ENCODE data around the gene TOR2A.
"Not testable (repeated sequence)": the region's sequence is repeated elsewhere in the genome, so short reads cannot be mapped to it uniquely, and the experiment has no call there.

TOR2A gene

DNA sequence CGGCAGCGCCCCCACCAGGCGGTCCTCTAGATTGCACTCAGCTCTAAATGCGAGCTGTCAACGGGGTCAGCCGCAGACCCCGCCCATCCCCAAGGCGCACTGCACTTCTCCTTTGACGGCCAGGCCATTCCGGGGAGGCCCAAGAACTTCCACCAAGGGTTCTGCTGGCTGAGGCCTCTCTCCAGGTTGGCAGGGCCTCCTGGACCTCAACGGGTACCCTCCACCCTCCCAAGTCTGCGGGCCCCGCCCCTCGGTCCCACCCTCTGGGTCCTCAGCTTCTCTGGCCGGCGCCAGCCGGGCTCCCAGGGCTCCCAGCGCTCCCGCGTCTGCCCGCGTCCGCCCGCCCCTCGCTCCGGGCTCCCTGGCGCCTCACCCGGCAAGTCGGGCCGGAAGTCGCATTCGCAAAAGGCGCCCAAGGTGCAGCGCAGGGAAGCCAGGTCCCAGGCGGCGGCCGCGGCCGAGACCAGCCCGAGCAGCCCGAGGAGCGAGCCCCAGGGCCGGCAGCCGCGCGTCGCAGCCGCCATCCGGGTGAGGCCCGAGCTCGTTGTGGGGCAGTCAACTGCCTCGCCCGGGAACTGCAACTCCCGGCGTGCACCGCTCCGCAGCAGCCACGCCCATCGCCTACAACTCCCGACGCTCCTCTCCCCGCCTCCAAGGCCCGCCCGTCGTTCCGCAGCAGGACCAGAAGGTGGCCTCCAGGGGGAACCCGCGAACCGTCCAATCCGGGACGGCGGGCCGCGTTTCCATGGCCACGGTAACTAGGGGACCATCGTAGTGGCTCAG is at the start of gene TOR2A:
TSS of gene TOR2A (minus strand) at position 548 of the 783 bp plus-strand sequence. CDS start at position 524, 24 bp downstream.
- in situ Hi-C loops (cut with MboI; ENCODE audit: low sequenced_read_pairs) = loop anchor here (10.0 to 25.0 kb wide), 2 partner anchors 140 to 223 kb away; partner anchors contain the start of gene AK1

DNA sequence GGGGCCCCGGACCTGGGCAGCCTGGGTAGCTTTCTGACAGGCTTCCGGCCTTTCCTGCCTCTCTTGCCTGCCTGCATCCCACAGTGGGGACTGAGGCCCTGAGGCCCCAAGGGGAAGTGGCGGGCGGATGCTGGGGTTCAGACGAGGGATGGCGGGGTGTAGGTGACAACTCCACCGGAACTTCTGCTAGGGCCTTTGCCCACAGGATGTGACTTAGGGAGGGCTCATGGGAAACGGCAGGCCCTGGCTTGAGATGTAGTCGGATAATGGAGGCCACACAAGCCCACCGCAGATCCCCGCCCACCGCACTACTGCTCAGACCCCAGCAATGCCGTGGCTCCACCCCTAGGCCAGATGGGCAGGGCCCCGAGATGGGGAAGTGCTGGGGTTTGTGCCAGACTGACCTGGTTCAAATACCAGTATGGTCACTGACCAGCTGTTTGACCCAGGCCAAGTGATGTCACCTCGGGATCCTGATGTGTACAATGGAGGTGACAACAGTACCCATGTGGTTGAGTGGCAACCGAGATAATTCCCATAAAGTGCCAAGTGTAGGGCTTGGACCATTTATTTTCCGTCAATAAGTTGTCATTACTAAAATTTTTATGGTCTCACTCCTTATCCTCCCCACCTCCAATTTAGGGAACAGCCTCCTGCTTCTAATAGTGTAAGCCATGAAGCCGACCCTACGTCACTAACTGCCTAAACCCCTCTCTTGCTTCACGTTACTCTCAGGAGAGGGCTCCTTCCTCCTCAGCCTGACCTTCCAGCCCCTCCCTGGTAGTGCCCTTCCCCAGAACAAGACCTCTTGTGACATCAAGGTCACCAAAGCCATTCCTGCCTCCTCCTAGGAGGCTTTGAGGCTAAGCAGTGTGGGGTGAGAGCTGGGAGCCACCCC is 48.3 kb upstream of the TOR2A start:
- in situ Hi-C loops (cut with MboI; ENCODE audit: low sequenced_read_pairs) = no loop called here

DNA sequence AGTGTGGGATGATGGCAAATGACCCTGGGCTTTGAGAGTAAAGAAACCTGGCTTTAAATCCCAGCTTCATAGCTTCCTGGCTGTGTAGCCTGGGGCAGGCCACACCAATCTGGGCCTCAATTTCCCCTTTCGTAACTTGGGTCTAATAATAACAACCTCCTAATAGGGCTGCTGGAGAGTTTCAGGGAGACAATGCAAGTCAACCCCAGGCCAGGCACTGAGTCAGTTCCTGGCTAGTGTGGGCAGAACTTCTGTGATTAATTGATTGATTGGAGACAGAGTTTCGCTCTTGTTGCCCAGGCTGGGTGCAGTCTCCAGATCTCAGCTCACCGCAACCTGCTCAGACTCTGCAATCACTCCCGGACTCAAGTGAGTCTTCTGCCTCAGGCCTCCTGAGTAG is 46.7 kb upstream of the TOR2A start:
- in situ Hi-C loops (cut with MboI; ENCODE audit: low sequenced_read_pairs) = no loop called here

DNA sequence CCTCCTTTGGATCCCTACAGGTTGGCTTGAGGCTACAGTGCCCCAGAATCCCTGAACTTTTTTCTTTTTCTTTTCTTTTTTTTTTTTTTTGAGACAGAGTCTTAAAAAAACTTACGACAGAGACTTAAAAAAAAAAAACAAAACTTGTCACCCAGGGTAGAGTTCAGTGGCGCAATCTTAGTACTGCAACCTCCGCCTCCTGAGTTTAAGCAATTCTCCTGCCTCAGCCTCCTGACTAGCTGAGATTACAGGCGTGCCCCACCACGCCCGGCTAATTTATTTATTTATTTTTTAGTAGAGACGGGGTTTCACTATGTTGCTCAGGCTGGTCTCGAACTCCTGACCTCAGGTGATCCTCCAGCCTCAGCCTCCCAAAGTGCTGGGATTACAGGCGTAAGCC is 45.8 kb upstream of the TOR2A start:
- in situ Hi-C loops (cut with MboI; ENCODE audit: low sequenced_read_pairs) = not testable (repeated sequence)

DNA sequence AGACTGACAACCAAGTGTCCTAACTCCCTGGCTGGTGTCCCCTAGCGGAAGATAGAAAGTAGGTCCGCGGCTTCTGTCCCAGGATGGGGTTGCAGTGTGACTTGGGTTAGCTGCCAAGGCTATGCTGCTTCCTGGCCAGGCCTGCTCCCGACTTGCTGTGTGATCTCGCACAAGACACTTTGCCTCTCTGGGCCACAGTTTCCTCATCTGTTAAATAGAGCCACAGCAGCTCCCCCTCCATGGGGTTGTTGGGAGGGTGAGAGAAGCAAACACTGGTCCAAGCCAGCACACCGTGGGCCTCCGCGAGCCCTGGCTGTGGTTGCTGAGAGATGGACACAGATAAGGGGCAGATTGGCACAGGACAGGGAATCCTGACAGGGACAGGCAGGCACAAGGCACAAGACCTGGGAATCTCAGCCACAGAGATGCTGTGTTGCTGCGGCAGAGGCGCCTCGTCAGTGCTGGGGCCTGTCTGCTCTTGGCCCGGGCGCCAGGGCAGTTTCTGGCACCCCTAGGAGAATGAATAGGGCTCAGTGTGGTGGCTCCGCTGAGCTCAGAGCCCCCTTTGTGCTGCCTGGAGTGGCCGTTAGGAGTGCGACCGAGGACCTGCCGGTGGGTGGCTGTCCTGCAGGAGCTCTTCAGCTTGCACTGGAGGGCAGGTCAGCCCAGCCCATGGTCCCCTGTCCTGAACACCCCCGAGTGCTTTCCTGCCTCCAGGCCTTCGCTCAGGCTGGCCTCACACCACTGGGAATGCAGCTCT is 45.2 kb upstream of the TOR2A start:
- in situ Hi-C loops (cut with MboI; ENCODE audit: low sequenced_read_pairs) = no loop called here

DNA sequence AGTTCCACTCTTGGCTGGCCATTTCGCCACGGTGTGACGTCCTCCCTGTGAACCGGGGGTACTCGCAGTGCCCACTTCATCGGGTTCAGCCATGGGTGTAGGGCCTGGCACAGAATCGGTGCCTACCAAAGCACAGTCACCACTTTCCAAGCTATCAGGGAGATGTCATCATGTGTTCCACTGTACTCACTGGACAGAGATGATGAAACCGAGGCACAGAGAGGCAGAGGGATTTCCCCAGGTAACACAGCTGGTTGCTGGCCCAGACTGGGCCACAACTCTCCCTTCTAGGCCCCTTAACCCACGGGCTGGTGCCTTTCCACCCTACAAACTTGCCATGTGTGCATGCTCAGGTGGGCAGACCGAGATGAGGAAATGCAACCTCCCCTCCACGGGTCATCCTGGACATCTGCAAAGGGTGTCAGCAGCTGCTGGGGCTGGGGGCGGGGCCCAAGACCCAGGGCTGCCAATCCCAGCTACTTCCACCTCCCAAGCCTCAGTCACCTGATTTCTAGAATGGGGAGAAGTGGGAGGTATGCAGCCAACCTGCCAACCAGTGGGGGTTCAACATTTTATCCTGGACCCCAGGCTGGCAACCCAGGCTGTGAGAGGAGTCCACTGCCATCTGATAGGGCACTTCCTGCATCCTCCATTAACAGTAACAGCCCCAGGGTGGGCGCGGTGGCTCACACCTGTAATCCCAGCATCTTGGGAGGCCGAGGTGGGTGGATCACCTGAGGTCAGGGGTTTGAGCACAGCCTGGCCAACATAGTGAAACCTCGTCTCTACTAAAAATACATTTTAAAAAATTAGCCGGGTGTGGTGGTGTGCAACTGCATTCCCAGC is 44.3 kb upstream of the TOR2A start:
- in situ Hi-C loops (cut with MboI; ENCODE audit: low sequenced_read_pairs) = no loop called here

DNA sequence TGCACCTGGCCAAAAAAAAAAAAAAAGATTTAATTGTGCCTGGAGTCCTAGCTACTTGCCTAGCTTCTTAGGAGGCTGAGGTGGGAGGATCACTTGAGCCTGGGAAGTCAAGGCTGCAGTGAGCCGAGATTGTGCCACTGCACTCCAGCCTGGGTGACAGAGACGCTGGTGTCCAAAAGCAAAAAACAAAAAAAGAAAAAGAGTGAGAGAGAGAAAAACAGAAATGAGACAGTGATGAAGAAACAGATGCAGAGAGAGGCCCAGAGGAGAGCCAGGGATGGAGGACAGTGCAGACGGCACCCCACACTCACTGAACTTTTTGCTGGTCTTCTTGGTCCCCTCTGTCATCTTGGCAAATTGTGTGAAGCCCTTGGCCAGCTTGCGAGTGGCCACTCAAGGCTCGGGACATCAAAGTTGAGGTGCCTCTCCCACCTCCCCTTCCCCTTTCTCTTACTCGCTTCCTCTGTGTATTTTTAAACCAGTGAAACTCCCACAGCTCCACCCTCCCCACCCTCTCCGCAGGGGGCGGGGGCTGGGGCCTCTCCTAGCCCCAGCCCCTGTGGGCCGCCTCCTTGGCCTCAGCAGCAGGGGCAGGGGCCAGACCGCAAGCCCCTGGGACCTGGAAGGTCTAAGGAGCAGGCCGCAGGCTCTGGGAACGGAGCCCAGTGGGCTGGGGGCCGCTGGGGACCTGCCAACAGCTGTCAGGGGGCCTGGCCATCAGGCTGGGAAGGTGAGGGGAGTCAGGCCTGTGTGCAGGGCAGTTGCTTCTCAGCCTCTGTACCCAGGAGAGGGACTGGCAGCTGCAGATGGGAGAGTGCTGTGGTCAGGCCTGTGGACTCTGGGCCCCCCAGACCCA is 43.4 kb upstream of the TOR2A start, which contains the start of gene SH2D3C:
TSS of gene SH2D3C (minus strand) at position 387 of the 856 bp plus-strand sequence. CDS start at position 348, 39 bp downstream.
- in situ Hi-C loops (cut with MboI; ENCODE audit: low sequenced_read_pairs) = no loop called here

DNA sequence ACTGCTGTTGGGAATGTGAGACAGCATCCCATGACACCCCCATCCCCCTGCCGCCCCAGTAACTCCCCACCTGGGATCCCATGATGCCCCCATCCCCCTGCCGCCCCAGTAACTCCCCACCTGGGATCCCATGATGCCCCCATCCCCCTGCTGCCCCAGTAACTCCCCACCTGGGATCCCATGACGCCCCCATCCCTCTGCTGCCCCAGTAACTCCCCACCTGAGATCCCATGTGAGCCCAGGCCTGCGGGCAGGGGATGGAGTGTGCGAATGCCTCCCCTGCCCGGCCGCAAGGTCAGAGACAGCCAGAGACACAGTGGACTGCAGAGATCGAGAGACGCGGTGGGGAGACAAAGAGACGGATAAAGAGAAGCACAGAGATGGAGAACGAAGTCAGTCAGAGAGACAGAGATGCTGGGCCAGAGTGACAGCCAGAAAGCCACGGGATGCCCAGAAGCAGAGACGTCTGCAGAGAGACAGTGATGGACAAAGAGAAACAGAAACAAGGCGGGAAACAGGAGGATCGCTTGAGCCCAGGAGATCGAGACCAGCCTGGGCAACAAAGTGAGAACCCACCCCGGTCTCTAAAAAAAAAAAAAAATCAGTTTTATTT is 42.4 kb upstream of the TOR2A start:
- in situ Hi-C loops (cut with MboI; ENCODE audit: low sequenced_read_pairs) = no loop called here

DNA sequence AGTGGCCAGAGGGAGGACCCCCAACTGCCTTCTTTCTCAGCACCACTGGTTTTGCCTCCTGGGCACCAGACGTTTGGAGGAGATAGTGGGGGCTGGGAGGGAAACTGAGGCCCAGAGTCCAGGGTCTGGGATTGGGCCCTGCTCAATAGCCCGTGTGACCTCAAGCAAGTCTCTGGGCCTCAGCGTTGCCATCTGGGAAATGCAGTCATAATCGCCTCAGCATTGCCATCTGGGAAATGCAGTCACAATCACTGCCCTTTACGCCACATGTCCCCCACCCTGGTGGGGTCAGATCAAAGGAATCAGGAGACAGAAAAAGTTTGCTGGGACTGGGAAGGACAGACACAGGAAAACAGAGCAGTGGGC is 41.8 kb upstream of the TOR2A start:
- in situ Hi-C loops (cut with MboI; ENCODE audit: low sequenced_read_pairs) = no loop called here

DNA sequence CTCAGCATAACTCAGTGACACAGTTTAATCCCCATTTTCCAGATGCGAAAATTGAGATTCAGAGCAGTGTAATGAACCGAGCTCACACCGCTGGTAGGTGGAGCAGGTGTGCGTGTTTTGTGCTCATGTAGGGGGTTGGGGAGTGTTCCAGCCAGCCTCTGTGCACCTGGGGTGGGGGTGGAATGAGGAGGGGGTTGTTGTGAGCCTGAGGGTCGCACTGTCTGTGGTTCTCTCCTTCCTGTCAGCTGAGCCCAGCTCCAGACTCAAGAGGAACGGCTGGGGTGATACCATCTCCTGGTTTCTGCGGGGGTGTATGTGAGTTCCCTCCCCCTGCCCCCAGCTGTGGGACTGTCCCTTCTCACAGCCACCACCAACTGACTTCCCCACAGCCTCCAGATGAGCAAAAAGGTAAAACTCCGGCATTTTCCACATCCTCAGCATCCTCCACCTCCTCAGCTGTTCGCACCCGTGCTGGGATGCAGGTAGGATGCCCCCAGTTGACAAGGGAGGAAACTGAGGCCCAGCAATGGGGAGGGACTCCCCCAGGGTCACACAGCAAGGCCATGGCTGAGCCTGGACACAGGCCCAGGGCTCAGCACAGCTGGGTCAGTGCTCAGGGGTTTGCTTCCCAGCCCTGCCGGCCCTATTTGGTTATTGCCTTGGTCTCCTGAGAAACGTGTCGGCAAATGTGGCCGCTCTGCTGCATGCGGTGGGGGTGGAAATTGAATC is 41.3 kb upstream of the TOR2A start:
- in situ Hi-C loops (cut with MboI; ENCODE audit: low sequenced_read_pairs) = no loop called here

DNA sequence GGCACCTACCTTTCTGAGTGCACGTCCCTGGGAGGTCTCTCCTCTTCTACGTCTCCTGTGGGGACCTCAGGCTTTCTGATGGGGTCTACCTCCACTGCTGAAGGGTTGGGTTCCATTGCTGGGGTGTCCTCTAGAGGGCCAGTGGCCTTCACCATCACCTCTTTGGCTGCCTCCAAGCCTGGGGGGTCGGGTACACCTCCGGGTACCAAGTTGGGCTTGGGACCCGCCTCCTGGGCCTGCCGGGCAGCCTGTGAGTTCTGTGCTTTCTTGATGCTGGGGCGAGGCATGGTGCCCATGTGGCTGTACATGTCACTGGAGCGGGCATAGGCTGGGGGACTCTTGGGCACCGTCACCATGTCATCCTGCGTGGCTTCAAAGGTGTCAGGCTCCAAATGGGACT is 38.9 kb upstream of the TOR2A start:
- in situ Hi-C loops (cut with MboI; ENCODE audit: low sequenced_read_pairs) = no loop called here

DNA sequence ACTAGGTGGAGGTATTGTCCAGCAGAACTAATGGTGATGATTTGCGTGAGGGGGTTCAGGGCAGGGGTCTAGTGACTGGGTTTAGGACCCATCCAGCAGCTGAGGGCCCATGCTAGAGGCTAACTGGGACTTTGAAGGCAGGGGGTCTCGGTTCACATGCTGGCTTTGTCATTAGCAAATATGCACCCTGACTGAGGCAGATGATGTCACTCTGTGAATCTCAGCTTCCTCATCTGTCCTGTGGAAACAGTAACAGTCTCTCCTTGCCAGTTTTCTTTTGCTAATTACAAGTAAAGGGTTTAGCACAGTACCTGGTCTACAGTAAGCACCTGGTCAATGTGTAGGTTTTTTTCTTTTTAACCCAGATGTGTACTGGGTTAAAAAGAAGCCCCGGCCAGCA is 38.2 kb upstream of the TOR2A start:
- in situ Hi-C loops (cut with MboI; ENCODE audit: low sequenced_read_pairs) = no loop called here

DNA sequence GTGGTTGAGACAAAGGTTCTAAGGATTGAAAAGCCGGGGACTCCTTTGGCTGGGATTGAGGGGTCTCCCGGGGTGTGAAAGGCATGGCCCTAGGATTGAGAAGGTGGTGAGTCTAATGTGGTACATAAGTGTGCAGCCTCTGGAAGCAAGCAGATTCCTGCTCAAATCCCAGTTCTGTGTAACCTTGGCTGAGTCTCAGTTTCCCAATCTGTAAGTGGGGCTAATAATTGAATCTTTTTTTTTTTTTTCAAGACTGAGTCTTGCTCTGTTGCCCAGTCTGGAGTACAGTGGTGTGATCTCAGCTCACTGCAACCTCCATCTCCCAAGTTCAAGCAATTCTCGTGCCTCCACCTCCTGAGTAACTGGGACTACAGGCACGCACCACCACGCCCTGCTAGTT is 37.5 kb upstream of the TOR2A start:
- in situ Hi-C loops (cut with MboI; ENCODE audit: low sequenced_read_pairs) = no loop called here

DNA sequence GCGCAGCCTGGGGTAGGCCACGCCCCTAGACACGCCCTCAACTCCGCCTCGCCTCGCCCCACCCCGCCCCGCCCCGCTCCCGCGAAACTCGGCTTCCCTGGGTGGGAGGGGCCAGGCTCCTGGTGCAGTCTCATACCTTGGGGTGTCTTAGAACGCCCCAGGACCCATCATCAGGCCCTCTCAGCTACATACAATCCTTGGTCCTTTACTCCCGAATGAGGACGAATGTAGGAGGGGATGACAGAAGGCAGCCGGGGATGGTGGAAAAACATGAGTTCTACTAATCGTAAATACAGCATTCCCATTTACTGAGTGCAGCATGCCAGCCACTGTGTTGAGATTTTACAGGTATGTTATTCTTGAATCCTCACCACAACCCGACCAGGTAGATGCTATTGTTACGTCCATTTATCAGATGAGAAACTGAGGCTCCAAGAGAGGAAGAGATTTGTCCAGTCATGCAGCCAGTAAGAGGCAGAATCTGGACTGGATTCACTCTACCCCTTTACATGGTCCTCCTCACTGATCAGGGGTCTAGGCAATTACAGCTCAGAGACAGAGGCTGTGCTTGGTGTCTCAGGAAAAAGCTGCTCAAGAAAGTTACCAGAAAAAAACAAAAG is 36.6 kb upstream of the TOR2A start:
- in situ Hi-C loops (cut with MboI; ENCODE audit: low sequenced_read_pairs) = no loop called here

DNA sequence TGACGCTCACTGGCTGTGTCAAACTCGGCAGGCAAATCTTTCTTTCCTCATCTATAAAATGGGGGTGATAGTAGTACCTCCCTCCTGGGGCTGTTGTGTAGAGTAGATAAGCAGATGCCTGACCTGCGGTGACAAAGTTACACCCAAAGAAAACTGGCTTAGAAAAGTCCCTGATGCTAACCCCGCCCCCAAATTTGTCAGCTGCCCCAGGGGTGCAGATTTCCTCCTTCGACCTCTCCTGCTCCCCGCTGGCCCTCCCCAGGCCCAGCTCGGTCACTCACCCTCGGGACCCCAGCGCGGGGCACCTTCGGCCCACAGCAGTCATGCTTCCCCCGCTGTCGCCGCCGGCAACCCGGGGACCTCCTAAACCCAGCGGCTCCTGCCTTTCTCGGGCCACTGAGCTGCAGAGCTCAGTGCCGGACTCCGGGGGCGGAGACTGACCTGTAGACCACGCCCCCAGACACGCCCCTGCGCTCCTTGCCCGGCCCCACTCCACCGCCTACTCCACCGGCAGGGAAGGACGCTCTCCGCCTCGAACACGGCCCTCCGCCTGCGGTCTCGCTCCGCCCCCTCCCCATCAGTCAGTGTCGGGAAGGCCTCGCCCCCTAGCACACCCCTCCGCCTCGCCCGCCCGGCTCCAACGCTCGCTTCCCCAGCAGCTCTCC is 35.9 kb upstream of the TOR2A start:
- in situ Hi-C loops (cut with MboI; ENCODE audit: low sequenced_read_pairs) = no loop called here

DNA sequence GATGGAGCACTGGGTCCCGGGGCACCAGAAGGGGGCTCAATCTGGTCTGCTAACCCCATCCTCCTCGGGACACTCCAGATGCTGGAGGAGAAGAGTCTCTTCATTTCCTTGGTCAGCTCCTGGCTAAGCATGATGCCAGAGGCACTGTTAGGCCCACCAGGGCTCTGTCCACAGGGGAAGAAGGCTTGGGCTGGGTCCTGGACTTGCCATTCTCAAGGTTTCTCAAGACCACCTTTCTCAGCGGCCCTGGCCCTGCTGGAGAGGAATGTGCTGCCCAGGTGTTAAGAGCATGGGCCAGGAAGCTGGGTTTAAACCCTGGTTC is 35.5 kb upstream of the TOR2A start:
- in situ Hi-C loops (cut with MboI; ENCODE audit: low sequenced_read_pairs) = no loop called here

DNA sequence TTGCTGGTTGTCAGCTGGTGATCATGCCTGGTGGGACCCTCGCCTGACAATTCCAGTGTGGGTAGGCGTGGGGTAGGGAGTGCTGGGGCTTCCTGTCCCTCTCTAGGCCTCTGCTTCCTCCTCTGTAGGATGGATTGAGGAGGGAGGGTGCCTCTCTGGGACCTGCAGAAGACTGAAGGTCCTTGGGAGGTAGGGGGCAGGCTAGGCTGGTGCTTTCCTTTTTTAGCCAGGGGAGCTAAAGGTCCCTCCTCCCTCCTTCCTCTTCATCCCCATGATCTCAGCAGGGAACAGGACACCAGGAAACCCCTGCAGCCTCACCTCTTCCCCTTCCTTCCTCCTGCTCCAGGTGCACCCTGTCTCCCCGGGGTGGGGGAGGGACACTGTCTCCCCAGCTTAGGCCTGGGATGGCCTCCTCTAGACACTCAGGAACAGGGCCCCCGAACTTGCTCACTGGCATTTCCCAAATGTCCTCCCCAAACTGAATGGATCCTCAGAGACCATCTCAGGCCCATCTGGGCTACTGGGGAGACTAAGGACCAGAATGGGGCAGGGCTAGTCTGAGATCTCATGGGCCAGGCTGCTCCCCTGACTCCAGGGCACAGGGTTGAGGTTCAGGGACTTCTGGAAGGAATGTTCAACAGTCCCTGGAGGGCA is 35.0 kb upstream of the TOR2A start:
- in situ Hi-C loops (cut with MboI; ENCODE audit: low sequenced_read_pairs) = no loop called here

Data from HL-60/S4 treated with phorbol 12-myristate 13-acetate at 8.2 ng/mL for 4 days and 3 days (cell line).